ENCODE measurements around the gene ACTL8.
"Not testable (repeated sequence)": the region's sequence is repeated elsewhere in the genome, so short reads cannot be mapped to it uniquely, and the experiment has no call there.

The ACTL8 gene

GRCh38 chr1:17744666-17745478, 10.3 kb upstream of the ACTL8 start:
- Mint-ChIP-seq H3K27me3 (peaks cover 8% of the 10 kb centered on the region), H3K4me3 (no peak overlapping the region), H3K9me3 (no peaks in the 10 kb centered on the region), H3K36me3 (ENCODE audit: low read depth) (no peaks in the 10 kb centered on the region), H3K4me1 (no peaks in the 10 kb centered on the region), H3K27ac (no peak overlapping the region)
- no peak for DNase-seq
- ATAC-seq, result no peak

GRCh38 chr1:17745479-17745955, 9.6 kb upstream of the ACTL8 start:
- ATAC-seq (no peak), DNase-seq (no peak)
- Mint-ChIP-seq H3K27ac (no peak overlapping the region), H3K4me1 (no peaks in the 10 kb centered on the region), H3K4me3 (no peak overlapping the region), H3K27me3 (peaks cover 6% of the 10 kb centered on the region), H3K9me3 (no peaks in the 10 kb centered on the region), H3K36me3 (ENCODE audit: low read depth) (no peaks in the 10 kb centered on the region)

- H3K36me3 Mint-ChIP-seq (ENCODE audit: low read depth); H3K4me3 Mint-ChIP-seq: not testable (repeated sequence)
These were observed 8.9 kb upstream of the ACTL8 start for GRCh38 chr1:17746281-17746680.

GRCh38 chr1:17746920-17747319, 8.2 kb upstream of the ACTL8 start:
- Mint-ChIP-seq H3K36me3 (ENCODE audit: low read depth) (no peaks in the 10 kb centered on the region), H3K27ac (no peak overlapping the region), H3K9me3 (no peaks in the 10 kb centered on the region), H3K27me3 (peaks cover 3% of the 10 kb centered on the region), H3K4me3 (no peak overlapping the region), H3K4me1 (no peaks in the 10 kb centered on the region)
- ATAC-seq (no peak), DNase-seq (no peak)

More at GRCh38 chr1:17746281-17746680, 8.9 kb upstream of the ACTL8 start:
- not testable (repeated sequence) for H3K27me3 Mint-ChIP-seq, H3K27ac Mint-ChIP-seq, H3K9me3 Mint-ChIP-seq, ATAC-seq, H3K4me1 Mint-ChIP-seq, DNase-seq

- Mint-ChIP-seq H3K4me1 (no peaks in the 10 kb centered on the region), H3K4me3 (no peak overlapping the region), H3K27me3 (no peaks in the 10 kb centered on the region), H3K27ac (no peak overlapping the region), H3K36me3 (ENCODE audit: low read depth) (peaks cover 2% of the 10 kb centered on the region), H3K9me3 (peaks cover 12% of the 10 kb centered on the region)
- ATAC-seq (no peak), DNase-seq (no peak)
These were observed 4.8 kb upstream of the ACTL8 start for GRCh38 chr1:17750333-17750732.

- ATAC-seq (no peak), DNase-seq (no peak)
- Mint-ChIP-seq H3K4me1 (no peaks in the 10 kb centered on the region), H3K27ac (no peak overlapping the region), H3K4me3 (no peak overlapping the region), H3K9me3 (peaks cover 19% of the 10 kb centered on the region), H3K27me3 (no peaks in the 10 kb centered on the region), H3K36me3 (ENCODE audit: low read depth) (peaks cover 6% of the 10 kb centered on the region)
These were observed 2.8 kb upstream of the ACTL8 start for GRCh38 chr1:17752356-17752755.

GRCh38 chr1:17757426-17757825, 2.3 kb downstream of the ACTL8 start:
- DNase-seq (no peak), ATAC-seq (no peak)
- no peaks in the 10 kb centered on the region for H3K4me1 Mint-ChIP-seq
- no peak overlapping the region for H3K27ac Mint-ChIP-seq
- H3K36me3 Mint-ChIP-seq (ENCODE audit: low read depth), result peaks cover 14% of the 10 kb centered on the region
- no peaks in the 10 kb centered on the region for H3K27me3 Mint-ChIP-seq
- H3K4me3 Mint-ChIP-seq, result no peak overlapping the region
- peaks cover 44% of the 10 kb centered on the region for H3K9me3 Mint-ChIP-seq

GRCh38 chr1:17759114-17759513, 4.0 kb downstream of the ACTL8 start:
- Mint-ChIP-seq H3K27ac (no peak overlapping the region), H3K4me3 (no peak overlapping the region), H3K9me3 (peaks cover 35% of the 10 kb centered on the region), H3K4me1 (no peaks in the 10 kb centered on the region), H3K36me3 (ENCODE audit: low read depth) (peaks cover 14% of the 10 kb centered on the region), H3K27me3 (no peaks in the 10 kb centered on the region)
- ATAC-seq (no peak), DNase-seq (peak; percentile 26)

- DNase-seq (no peak), ATAC-seq (no peak)
- H3K27ac Mint-ChIP-seq, result no peak overlapping the region
- no peak overlapping the region for H3K4me3 Mint-ChIP-seq
- H3K9me3 Mint-ChIP-seq, result peaks cover 25% of the 10 kb centered on the region
- peaks cover 7% of the 10 kb centered on the region for H3K36me3 Mint-ChIP-seq (ENCODE audit: low read depth)
- H3K27me3 Mint-ChIP-seq, result peaks cover 4% of the 10 kb centered on the region
- H3K4me1 Mint-ChIP-seq, result no peaks in the 10 kb centered on the region
These were observed 7.2 kb downstream of the ACTL8 start for GRCh38 chr1:17762313-17762712.

GRCh38 chr1:17763417-17763816, 8.3 kb downstream of the ACTL8 start:
- DNase-seq (no peak), ATAC-seq (no peak)
- H3K4me1 Mint-ChIP-seq, result no peaks in the 10 kb centered on the region
- H3K36me3 Mint-ChIP-seq (ENCODE audit: low read depth), result peaks cover 3% of the 10 kb centered on the region
- H3K4me3 Mint-ChIP-seq, result no peak overlapping the region
- no peak overlapping the region for H3K27ac Mint-ChIP-seq
- peaks cover 4% of the 10 kb centered on the region for H3K27me3 Mint-ChIP-seq
- H3K9me3 Mint-ChIP-seq, result peaks cover 17% of the 10 kb centered on the region

GRCh38 chr1:17763995-17764394, 8.9 kb downstream of the ACTL8 start:
- DNase-seq (no peak), ATAC-seq (no peak)
- H3K4me1 Mint-ChIP-seq, result no peaks in the 10 kb centered on the region
- H3K36me3 Mint-ChIP-seq (ENCODE audit: low read depth), result no peaks in the 10 kb centered on the region
- no peak overlapping the region for H3K27ac Mint-ChIP-seq
- H3K4me3 Mint-ChIP-seq, result no peak overlapping the region
- peaks cover 11% of the 10 kb centered on the region for H3K9me3 Mint-ChIP-seq
- peaks cover 4% of the 10 kb centered on the region for H3K27me3 Mint-ChIP-seq

- Mint-ChIP-seq H3K4me1 (no peaks in the 10 kb centered on the region), H3K4me3 (no peak overlapping the region), H3K27ac (no peak overlapping the region), H3K9me3 (peaks cover 7% of the 10 kb centered on the region), H3K27me3 (peaks cover 4% of the 10 kb centered on the region), H3K36me3 (ENCODE audit: low read depth) (no peaks in the 10 kb centered on the region)
- DNase-seq (no peak), ATAC-seq (no peak)
These were observed 9.5 kb downstream of the ACTL8 start for GRCh38 chr1:17764591-17764990.

- H3K4me3 Mint-ChIP-seq, result no peak overlapping the region
- H3K4me1 Mint-ChIP-seq, result no peaks in the 10 kb centered on the region
- no peaks in the 10 kb centered on the region for H3K36me3 Mint-ChIP-seq (ENCODE audit: low read depth)
- no peak overlapping the region for H3K27ac Mint-ChIP-seq
- peaks cover 4% of the 10 kb centered on the region for H3K27me3 Mint-ChIP-seq
- no peak for DNase-seq
- no peak for ATAC-seq
- no peaks in the 10 kb centered on the region for H3K9me3 Mint-ChIP-seq
These were observed 10.6 kb downstream of the ACTL8 start for GRCh38 chr1:17765444-17766411.

- H3K4me3 Mint-ChIP-seq, result no peak overlapping the region
- no peaks in the 10 kb centered on the region for H3K4me1 Mint-ChIP-seq
- ATAC-seq (no peak), DNase-seq (no peak)
- H3K27ac Mint-ChIP-seq, result no peak overlapping the region
- no peaks in the 10 kb centered on the region for H3K36me3 Mint-ChIP-seq (ENCODE audit: low read depth)
- H3K9me3 Mint-ChIP-seq, result no peaks in the 10 kb centered on the region
- H3K27me3 Mint-ChIP-seq, result peaks cover 4% of the 10 kb centered on the region
These were observed 13.6 kb downstream of the ACTL8 start for GRCh38 chr1:17768651-17769241.

All from activated naive CD8-positive, alpha-beta T cell treated with anti-CD3 and anti-CD28 coated beads, Interleukin-2, amount 50 U/mL, for 24 hours (primary cell).